ENCODE results near the gene MYH14.

Gene MYH14

DNA sequence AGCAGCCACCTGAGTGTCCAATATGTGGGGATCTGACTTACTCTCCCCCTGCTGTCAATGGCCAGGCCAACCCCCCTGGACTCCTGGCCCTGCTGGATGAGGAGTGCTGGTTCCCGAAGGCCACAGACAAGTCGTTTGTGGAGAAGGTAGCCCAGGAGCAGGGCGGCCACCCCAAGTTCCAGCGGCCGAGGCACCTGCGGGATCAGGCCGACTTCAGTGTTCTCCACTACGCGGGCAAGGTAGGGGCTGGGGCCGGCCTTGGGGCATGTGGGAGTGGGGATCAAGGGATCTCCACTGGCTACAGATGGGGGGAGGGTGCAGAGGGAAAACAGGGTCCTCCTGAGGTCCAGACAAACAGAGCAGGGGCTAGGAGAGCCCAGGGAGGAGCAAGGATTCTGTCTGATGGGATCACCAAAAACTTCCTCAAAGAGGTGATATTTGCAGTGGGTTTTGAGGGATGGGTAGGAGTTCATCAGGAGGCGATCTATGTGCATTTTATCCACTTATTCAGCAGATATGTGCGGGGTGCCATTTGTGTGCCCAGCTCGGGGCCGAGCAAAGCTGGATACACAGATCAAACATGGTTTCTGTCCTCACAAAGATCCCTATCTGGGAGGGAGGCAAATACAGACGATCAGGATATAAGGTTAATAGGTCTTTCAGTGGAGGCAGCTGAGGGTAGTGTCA lies 47.2 kb downstream of the MYH14 start:
- no peak for DNase-seq (ENCODE audit: low read depth)
- no peak overlapping the region for H3K4me3 ChIP-seq (ENCODE audit: low read depth, low read length)

DNA sequence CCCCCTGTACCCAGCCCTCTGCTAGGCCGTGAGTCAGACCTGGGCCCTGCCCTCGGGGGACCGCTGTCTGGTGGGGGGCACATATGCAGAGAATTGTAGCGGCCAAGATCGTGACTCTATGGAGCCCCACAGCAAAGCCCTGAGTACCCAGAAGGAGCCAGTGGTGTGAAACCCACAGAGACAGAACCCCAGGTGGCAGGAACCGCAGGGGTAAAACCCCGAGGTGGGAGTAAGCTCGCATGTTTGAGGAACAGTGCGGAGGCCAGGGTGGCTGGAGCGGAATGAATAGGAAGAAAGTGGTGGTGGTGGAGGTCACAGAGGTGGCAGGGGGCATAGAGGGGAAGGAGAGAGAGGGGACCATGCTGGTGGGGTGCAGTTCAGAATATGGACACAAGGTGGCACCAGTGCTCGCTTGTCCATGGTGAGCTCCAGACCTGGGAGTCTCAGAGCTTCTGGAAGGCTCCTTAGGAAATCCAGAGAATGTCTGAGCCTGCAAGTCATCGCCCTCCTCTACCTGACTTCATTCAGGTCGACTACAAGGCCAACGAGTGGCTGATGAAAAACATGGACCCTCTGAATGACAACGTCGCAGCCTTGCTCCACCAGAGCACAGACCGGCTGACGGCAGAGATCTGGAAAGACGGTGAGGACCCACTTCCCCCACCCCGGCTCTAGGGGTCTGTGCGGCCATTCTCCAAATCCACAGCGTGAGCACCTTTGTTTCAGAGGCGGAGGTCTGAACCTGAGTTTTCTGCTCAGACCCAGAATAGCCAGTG lies 48.9 kb downstream of the MYH14 start:
- no peak overlapping the region for H3K4me3 ChIP-seq (ENCODE audit: low read depth, low read length)
- DNase-seq (ENCODE audit: low read depth) = no peak

DNA sequence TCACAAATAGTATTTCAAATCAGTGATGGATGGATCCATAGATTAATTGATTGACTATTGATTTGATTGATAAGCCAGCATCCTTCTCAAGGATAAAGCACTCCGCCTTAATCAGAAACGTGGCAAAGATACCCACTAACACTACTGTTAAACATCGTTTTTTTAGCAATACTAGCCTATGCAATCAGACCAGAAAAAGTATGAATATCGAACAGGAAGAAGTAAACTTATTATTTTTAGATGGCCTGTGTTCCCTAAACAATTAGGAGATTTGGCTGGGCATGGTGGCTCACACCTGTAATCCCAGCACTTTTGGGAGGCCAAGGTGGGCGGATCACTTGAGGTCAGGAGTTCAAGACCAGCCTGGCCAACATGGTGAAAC lies 49.5 kb downstream of the MYH14 start:
- no peak overlapping the region for H3K4me3 ChIP-seq (ENCODE audit: low read depth, low read length)
- DNase-seq (ENCODE audit: low read depth) = no peak

DNA sequence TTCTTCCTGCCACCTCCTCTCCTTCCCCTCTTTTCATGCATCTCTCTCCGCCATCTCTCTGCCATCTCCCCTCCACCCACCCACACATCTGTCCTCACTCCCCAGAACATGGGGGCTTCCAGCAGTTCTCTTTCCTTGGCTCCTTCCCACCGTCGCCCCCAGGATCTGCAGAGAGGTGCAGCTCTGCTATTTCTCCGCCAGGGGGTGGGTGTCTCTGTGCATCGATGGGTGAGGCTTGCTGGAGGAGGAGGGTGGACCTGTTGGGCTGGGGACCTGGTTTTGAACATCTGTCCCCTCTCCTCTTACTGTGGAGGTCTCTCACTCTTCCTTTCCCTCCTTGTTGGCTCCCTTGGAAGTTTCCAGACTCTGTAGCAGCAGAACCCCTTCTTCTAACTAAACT lies 51.7 kb downstream of the MYH14 start:
- no peak overlapping the region for H3K4me3 ChIP-seq (ENCODE audit: low read depth, low read length)
- DNase-seq (ENCODE audit: low read depth) = no peak

DNA sequence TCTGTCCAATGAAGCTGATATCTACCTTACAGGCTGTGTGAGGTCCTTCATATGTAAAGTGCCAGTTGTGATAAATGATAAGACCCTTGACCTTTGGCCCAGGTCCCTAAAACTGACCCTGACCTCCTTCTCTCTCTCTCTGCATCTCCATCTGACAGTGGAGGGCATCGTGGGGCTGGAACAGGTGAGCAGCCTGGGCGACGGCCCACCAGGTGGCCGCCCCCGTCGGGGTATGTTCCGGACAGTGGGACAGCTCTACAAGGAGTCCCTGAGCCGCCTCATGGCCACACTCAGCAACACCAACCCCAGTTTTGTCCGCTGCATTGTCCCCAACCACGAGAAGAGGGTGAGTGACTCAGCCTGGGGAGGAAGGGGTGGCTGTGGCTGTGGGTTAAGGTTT lies 53.7 kb downstream of the MYH14 start:
- no peak for DNase-seq (ENCODE audit: low read depth)
- no peak overlapping the region for H3K4me3 ChIP-seq (ENCODE audit: low read depth, low read length)

DNA sequence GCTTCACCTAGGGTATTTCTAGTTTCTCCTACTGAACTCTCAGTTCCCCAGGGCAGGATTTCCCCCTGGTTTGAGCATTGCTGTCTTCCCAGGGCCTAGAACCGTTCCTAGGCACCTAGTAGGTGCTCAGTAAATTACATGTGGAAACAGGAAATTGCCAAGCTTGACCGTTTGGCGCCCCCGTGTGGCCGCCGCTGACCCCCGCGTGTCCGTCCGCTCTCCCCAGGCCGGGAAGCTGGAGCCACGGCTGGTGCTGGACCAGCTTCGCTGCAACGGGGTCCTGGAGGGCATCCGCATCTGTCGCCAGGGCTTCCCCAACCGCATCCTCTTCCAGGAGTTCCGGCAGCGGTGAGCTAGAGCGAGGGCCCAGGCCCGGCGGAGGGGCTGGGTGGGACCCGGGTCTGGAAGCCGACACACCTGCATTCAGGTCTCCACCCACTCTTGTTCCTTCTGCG lies 55.5 kb downstream of the MYH14 start:
- no peak overlapping the region for H3K4me3 ChIP-seq (ENCODE audit: low read depth, low read length)
- no peak for DNase-seq (ENCODE audit: low read depth)

DNA sequence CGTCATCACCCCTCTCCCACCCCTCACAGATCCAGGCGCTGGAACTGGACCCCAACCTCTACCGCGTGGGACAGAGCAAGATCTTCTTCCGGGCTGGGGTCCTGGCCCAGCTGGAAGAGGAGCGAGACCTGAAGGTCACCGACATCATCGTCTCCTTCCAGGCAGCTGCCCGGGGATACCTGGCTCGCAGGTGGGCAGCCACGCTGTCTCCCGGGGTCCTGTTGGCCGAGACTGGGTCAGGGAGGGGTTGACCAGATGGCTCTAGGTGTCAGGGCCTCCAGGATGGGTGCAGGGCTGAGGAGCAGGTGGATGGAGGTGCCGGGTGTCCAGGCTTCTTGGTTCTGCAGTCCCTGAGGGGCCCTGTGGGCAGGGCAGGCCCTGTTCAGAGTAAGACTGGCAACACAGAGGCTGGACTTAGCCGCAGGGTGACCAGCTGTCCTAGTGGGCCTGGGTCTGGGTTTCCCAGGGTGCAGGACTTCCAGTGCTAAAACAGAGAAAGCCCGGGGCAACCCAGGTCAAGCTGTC lies 58.1 kb downstream of the MYH14 start:
- no peak overlapping the region for H3K4me3 ChIP-seq (ENCODE audit: low read depth, low read length)
- no peak for DNase-seq (ENCODE audit: low read depth)

DNA sequence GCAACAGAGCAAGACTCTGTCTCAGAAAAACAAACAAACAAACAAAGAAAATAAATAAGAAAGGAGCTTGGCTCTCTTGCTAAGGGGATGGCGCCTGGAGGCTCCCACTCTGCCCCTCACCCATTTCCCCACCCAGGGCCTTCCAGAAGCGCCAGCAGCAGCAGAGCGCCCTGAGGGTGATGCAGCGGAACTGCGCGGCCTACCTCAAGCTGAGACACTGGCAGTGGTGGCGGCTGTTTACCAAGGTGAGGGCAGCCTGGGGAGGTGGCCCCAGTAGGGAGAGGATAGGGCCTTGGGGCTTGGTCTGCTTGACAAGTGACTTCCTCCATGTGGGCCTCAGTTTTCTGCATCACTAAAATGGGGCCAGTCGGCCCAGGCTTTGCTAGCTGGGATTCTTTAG lies 59.8 kb downstream of the MYH14 start:
- no peak overlapping the region for H3K4me3 ChIP-seq (ENCODE audit: low read depth, low read length)
- DNase-seq (ENCODE audit: low read depth) = no peak

DNA sequence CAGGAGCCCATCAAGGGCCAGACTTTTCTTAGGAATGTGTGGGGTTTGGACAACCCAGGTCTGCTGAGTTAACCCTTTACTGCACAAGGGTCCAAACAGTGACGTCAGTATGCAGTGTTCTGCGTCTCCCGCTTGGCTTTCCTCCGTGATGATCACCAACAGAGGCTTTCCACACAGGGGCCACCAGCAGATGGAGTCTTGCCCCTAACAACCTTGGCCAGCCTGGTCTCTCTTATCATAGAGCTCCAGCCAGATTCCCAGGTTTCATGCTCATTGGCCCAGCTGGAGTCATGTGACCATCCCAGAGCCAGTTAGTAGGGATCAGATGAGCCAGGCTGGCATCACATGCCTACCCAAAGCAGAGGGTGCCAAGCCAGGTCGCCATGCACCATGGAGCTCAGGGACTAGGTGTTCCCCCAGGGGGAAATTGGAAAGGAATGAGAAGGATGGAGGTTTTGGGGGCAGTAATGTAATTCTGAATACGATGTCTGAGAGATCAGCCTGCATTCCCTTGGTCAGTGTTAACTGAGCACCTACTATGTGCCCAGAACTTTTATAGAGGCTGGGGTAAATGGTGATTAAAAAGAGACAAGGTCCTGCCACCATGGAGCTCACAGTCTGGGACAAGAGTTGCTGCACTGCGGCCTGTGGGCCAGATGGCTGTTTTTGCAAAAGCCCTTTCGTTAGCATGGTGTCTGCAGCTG lies 61.2 kb downstream of the MYH14 start:
- H3K4me3 ChIP-seq (ENCODE audit: low read depth, low read length) = no peak overlapping the region
- DNase-seq (ENCODE audit: low read depth) = no peak

DNA sequence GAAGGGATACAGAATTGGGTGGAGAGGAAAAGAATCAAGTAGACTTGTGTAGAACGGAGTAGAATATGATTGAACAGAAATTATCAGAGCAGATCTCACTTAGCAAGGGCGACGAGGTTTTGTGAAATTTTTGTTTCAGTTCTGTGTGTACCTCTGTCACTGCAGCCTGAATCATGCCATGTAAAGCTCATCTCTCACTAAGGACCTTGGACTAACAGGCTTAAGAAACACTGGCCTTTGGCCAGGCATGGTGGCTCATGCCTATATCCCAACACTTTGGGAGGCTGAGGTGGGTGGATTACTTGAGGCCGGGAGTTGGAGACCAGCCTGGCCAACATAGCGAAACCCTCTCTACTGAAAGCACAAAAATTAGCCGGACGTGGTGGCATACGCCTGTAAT lies 62.6 kb downstream of the MYH14 start:
- DNase-seq (ENCODE audit: low read depth) = no peak
- no peak overlapping the region for H3K4me3 ChIP-seq (ENCODE audit: low read depth, low read length)

DNA sequence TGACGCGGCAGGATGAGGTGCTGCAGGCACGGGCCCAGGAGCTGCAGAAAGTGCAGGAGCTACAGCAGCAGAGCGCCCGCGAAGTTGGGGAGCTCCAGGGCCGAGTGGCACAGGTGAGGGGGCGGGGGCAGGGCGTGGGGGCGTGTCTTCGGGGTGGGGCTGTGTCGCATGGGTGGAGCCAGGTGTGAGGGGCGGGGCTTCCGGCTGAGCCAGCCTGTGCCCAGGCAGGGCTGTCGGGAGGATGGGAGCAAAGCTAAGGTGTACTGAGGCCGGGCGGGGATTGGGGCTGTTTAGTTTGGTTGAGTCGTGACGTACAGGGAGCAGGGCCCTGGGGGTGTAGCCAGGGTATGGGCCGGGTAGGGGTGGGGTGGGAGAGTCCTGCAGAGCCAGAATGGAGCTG lies 63.5 kb downstream of the MYH14 start:
- DNase-seq (ENCODE audit: low read depth) = no peak
- no peak overlapping the region for H3K4me3 ChIP-seq (ENCODE audit: low read depth, low read length)

DNA sequence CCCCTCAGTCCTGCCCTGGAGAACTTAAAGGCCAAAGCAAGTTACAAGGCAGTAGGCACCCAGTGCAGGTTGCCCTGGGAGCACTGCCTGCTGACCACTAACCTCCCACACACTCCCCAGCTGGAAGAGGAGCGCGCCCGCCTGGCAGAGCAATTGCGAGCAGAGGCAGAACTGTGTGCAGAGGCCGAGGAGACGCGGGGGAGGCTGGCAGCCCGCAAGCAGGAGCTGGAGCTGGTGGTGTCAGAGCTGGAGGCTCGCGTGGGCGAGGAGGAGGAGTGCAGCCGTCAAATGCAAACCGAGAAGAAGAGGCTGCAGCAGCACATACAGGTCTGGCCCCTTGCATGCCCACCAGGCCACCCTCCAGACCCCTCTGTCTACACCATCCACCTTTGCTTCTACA lies 64.6 kb downstream of the MYH14 start:
- no peak for DNase-seq (ENCODE audit: low read depth)
- no peak overlapping the region for H3K4me3 ChIP-seq (ENCODE audit: low read depth, low read length)

DNA sequence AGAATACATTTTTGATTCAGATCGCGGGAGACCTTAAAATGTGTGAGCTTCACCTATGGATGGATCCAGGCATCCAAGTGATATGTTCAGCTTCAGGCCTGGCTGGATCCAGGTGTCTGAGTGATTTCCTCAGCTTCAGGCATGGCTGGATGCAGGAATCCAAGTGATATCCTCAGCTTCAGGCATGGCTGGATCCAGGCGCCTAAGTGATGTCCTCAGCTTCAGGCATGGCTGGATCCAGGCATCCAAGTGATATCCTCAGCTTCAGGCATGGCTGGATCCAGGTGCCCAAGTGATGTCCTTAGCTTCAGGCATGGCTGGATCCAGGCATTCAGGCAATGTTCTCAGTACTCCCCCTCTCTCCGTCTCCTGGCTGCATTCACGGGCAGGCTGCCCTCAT lies 65.1 kb downstream of the MYH14 start:
- H3K4me3 ChIP-seq (ENCODE audit: low read depth, low read length) = no peak overlapping the region

DNA sequence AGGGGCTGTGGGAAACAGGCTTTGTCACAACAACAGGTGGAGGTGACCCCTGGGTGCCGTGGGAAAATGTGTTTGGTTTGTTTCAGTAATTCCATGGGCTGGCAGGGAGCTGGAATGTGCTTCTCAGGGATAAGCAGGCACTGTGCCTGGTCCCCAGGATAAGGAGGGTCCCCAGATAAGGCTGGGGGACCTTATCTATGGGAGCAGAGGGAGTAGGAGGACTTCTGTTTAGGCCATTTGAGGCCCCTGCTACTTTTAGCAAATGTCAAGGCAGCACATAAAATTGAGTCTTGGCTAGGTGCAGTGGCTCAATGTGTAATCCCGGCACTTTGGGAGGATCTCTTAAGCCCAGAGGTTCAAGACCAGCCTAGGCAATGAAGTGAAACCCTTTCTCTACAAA lies 66.2 kb downstream of the MYH14 start:
- DNase-seq (ENCODE audit: low read depth) = no peak
- H3K4me3 ChIP-seq (ENCODE audit: low read depth, low read length) = no peak overlapping the region

More for the DNA sequence above, 65.1 kb downstream of the MYH14 start:
- no peak for DNase-seq (ENCODE audit: low read depth)

DNA sequence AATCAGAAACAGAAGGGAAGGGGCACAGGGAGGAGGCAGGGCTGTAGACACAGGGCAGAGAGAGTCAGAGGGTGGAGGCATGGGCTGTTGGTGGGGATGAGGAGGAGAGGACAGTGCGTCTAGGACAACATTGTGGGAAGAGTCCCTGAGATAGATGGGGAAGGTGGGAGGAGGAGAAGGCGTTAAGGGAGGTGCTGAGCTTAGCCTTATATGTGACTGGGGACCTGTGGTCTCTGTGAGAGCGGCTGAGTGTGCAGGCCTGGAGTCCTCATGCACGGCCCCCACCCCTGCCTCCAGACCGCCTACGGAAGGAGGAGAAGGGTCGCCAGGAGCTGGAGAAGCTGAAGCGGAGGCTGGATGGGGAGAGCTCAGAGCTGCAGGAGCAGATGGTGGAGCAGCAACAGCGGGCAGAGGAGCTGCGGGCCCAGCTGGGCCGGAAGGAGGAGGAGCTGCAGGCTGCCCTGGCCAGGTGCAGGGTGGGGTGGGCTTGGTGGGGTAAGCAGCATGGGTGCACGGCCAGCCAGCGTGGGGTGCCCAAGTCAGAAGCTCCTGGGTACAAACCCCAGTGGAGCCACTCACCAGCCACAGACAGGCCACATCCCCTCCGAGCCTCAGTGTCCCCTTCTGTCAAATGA lies 69.0 kb downstream of the MYH14 start:
- DNase-seq (ENCODE audit: low read depth) = no peak
- H3K4me3 ChIP-seq (ENCODE audit: low read depth, low read length) = no peak overlapping the region

DNA sequence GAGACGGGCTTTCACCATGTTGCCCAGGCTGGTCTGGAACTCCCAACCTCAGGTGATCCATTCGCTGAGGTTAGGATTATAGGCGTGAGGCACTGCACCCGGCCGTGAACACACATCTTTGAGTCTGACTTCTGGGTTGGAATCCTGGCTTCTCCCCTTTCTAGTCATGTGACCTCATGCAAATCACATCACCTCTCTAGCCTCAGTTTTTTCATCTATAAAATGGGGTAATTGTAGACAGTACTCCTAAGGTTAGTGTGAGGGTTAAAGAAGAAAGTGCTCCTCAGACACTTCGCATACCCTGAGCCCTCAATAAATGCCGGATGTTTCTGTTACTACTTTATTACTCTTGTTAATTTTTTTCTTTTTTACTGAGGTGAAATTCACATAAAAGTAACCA lies 70.4 kb downstream of the MYH14 start:
- DNase-seq (ENCODE audit: low read depth) = no peak
- no peak overlapping the region for H3K4me3 ChIP-seq (ENCODE audit: low read depth, low read length)

DNA sequence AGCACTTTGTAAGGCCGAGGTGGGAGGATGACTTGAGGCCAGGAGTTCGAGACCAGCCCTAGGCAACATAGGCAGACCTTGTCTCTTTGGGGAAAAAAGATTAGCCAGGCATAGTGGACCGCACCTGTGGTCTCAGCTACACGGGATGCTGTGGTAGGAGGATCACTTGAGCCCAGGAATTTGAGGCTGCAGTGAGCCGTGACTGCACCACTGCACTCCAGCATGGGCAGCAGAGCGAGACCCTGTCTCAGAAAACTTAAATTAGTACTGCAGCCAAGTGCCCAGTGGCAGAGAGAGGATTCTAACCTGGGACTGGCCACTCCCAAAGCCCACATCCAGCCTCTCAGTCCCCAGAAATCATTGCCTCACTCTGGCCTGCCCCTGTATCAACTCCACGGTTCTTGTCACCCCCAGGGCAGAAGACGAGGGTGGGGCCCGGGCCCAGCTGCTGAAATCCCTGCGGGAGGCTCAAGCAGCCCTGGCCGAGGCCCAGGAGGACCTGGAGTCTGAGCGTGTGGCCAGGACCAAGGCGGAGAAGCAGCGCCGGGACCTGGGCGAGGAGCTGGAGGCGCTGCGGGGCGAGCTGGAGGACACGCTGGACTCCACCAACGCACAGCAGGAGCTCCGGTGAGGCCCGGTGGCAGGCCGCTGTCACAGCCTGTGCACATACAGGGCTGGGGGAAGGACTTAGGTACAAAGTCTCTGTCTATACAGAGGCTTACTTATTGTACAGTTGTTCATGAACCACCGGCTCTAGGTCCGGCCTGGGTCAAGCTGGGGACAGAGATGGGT lies 72.4 kb downstream of the MYH14 start:
- DNase-seq (ENCODE audit: low read depth) = no peak
- H3K4me3 ChIP-seq (ENCODE audit: low read depth, low read length) = no peak overlapping the region

DNA sequence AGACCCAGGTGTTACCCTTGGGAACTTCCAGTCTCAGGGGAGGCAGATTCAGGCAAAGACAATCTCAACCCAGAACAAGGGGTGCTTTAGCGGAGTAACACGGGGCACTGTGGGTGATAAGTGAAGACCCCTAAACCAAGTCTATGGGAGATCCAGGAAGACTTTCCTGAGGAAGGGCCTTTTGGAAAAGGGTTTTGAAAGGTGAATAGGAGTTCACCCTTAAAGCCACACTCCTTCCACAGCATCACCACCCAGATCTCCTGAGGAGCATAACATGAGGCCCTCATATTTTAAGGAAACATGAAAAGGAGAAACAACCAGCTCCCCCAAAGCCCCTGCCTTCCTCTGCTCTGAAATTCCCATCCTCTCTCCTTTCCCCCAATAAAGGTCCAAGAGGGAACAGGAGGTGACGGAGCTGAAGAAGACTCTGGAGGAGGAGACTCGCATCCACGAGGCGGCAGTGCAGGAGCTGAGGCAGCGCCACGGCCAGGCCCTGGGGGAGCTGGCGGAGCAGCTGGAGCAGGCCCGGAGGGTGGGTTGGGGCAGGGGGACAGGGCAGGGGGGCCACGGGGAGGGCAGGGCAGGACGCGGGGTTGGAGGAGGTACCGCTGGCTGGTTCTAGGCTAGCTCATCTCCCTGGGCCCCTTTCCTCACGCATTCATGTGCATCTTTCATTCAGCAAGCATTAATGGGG lies 73.1 kb downstream of the MYH14 start:
- no peak overlapping the region for H3K4me3 ChIP-seq (ENCODE audit: low read depth, low read length)
- no peak for DNase-seq (ENCODE audit: low read depth)

Measured in skeletal muscle cell (primary cell).